ENCODE measurements around the gene MYBBP1A. TPM values are rescaled to one million over a fixed set of nuclear protein-coding genes. Genes with fewer than 3 reads are reported as not detected.

The MYBBP1A gene
- total RNA-seq, 1 donor: 49.2 TPM

Other genes with a start within 250 kb of the MYBBP1A start
- gene UBE2G1, start 188.7 kb downstream of the MYBBP1A start, total RNA-seq: 36.2 and 37.7 TPM in 2 replicates
- not detected in 2 replicates for gene SPNS3, start 121.4 kb downstream of the MYBBP1A start, total RNA-seq
- under 0.01 TPM in 2 replicates for gene SPNS2, start 56.5 kb downstream of the MYBBP1A start, total RNA-seq
- gene GGT6, start 5.2 kb upstream of the MYBBP1A start, total RNA-seq: not detected in 2 replicates
- not detected in 2 replicates for gene SMTNL2, start 29.1 kb upstream of the MYBBP1A start, total RNA-seq
- gene ALOX15, start 86.3 kb upstream of the MYBBP1A start, total RNA-seq: not detected in 2 replicates
- gene PELP1, start 148.8 kb upstream of the MYBBP1A start, total RNA-seq: 18.6 and 19.9 TPM in 2 replicates
- 6.2 and 8.7 TPM in 2 replicates for gene ARRB2, start 155.2 kb upstream of the MYBBP1A start, total RNA-seq
- 11.2 and 13.0 TPM in 2 replicates for gene MED11, start 176.0 kb upstream of the MYBBP1A start, total RNA-seq
- gene ZMYND15, start 184.4 kb upstream of the MYBBP1A start, total RNA-seq: 0.59 and 1.4 TPM in 2 replicates
- 5.9 and 11.2 TPM in 2 replicates for gene CXCL16, start 184.5 kb upstream of the MYBBP1A start, total RNA-seq
- not detected in 2 replicates for gene TM4SF5, start 216.5 kb upstream of the MYBBP1A start, total RNA-seq
- 0.29 TPM in 1 of 2 replicates, not detected in the other for gene VMO1, start 231.0 kb upstream of the MYBBP1A start, total RNA-seq
- not detected in 2 replicates for gene GLTPD2, start 233.6 kb upstream of the MYBBP1A start, total RNA-seq
- gene PSMB6, start 240.8 kb upstream of the MYBBP1A start, total RNA-seq: 109 and 113 TPM in 2 replicates

Measured in osteoblast (primary cell).